H9 (cell line): ENCODE results near the gene WDR36. TPM values are rescaled to one million over a fixed set of nuclear protein-coding genes. Genes with fewer than 3 reads are reported as not detected.
A peak's percentile ranks its signal among the peaks of the same experiment; 100 is the strongest.

ENCODE experiments used
- DNase-seq: peaks from one replicate; pipeline ENCODE4 v3.0.0-alpha.2; 2017
- H2AFZ ChIP-seq: one replicate; pipeline ENCODE4 v1.6.1; 2013; ENCODE audit warnings: mild to moderate bottlenecking, low read length, control low read depth, moderate library complexity
- H2AK5ac ChIP-seq: 2 replicates; pipeline ENCODE4 v1.6.1; 2013; ENCODE audit warnings: low read length, control low read depth, mixed read lengths; ENCODE audit not compliant: insufficient read length
- H2BK120ac ChIP-seq: one replicate; pipeline ENCODE4 v1.6.1; 2013; ENCODE audit warnings: low read depth, mild to moderate bottlenecking, low read length, control low read depth, inconsistent platforms; ENCODE audit not compliant: poor library complexity, severe bottlenecking
- H2BK12ac ChIP-seq: 2 replicates; pipeline ENCODE4 v1.6.1; 2013; ENCODE audit warnings: low read length, control low read depth, mixed read lengths, low read depth; ENCODE audit not compliant: insufficient read length
- H2BK15ac ChIP-seq: 2 replicates; pipeline ENCODE4 v1.6.1; 2013; ENCODE audit warnings: low read depth, low read length, control low read depth
- H2BK20ac ChIP-seq: one replicate; pipeline ENCODE4 v1.6.1; 2013; ENCODE audit warnings: low read depth, mild to moderate bottlenecking, low read length, control low read depth, inconsistent platforms; ENCODE audit not compliant: poor library complexity, severe bottlenecking
- H2BK5ac ChIP-seq: 2 replicates; pipeline ENCODE4 v1.6.1; 2013; ENCODE audit warnings: low read length, control low read depth, mixed read lengths; ENCODE audit not compliant: insufficient read length
- H3K14ac ChIP-seq: 2 replicates; pipeline ENCODE4 v1.6.1; 2013; ENCODE audit warnings: low read length, control low read depth; ENCODE audit not compliant: insufficient read depth
- H3K18ac ChIP-seq: 2 replicates; pipeline ENCODE4 v1.6.1; 2013; ENCODE audit warnings: low read depth, mild to moderate bottlenecking, mixed read lengths, low read length, control low read depth; ENCODE audit not compliant: insufficient read length
- H3K23ac ChIP-seq: 2 replicates; pipeline ENCODE4 v1.6.1; 2013; ENCODE audit warnings: low read length, control low read depth, mixed read lengths, low read depth; ENCODE audit not compliant: insufficient read length
- H3K23me2 ChIP-seq: 2 replicates; pipeline ENCODE4 v1.6.1; 2013; ENCODE audit warnings: low read depth, mild to moderate bottlenecking, mixed read lengths, low read length, control low read depth; ENCODE audit not compliant: insufficient read length, poor library complexity, severe bottlenecking
- H3K27ac ChIP-seq: 2 replicates; pipeline ENCODE4 v1.5.1; 2013; ENCODE audit warnings: low read length, control low read depth, mixed read lengths, low read depth; ENCODE audit not compliant: insufficient read length
- H3K27me3 ChIP-seq: 2 replicates; pipeline ENCODE4 v1.6.1; 2013; ENCODE audit warnings: low read length, control low read depth, inconsistent platforms; ENCODE audit not compliant: insufficient read depth
- H3K4ac ChIP-seq: 2 replicates; pipeline ENCODE4 v1.6.1; 2013; ENCODE audit warnings: low read depth, mild to moderate bottlenecking, control low read depth, inconsistent platforms, low read length, moderate library complexity
- H3K4me1 ChIP-seq: 2 replicates; pipeline ENCODE4 v1.6.1; 2013; ENCODE audit warnings: low read length, control low read depth, inconsistent platforms; ENCODE audit not compliant: insufficient read depth
- H3K4me2 ChIP-seq: 2 replicates; pipeline ENCODE4 v1.6.1; 2013; ENCODE audit warnings: low read length, control low read depth, mixed read lengths; ENCODE audit not compliant: insufficient read length, insufficient read depth
- H3K56ac ChIP-seq: 2 replicates; pipeline ENCODE4 v1.6.1; 2013; ENCODE audit warnings: low read depth, mild to moderate bottlenecking, mixed read lengths, low read length, control low read depth; ENCODE audit not compliant: insufficient read length
- H3K79me1 ChIP-seq: 2 replicates; pipeline ENCODE4 v1.6.1; 2013; ENCODE audit warnings: low read depth, mild to moderate bottlenecking, moderate library complexity, low read length, control low read depth, inconsistent platforms; ENCODE audit not compliant: insufficient read depth, poor library complexity, severe bottlenecking
- H3K79me2 ChIP-seq: 2 replicates; pipeline ENCODE4 v1.6.1; 2013; ENCODE audit warnings: low read length, control low read depth, inconsistent platforms; ENCODE audit not compliant: insufficient read depth
- H3K9ac ChIP-seq: 2 replicates; pipeline ENCODE4 v1.6.1; 2013; ENCODE audit warnings: low read length, control low read depth, mixed read lengths; ENCODE audit not compliant: insufficient read length; ENCODE audit errors: extremely low read depth
- H3K9me3 ChIP-seq: one replicate; pipeline ENCODE4 v1.6.1; 2013; ENCODE audit warnings: low read depth, low read length, inconsistent platforms; ENCODE audit not compliant: control insufficient read depth
- H3T11ph ChIP-seq: one replicate; pipeline ENCODE4 v1.6.1; 2013; ENCODE audit warnings: mild to moderate bottlenecking, low read length, control low read depth, inconsistent platforms
- H4K20me1 ChIP-seq: one replicate; pipeline ENCODE4 v1.6.1; 2013; ENCODE audit not compliant: control insufficient read depth, insufficient read length, insufficient read depth
- H4K5ac ChIP-seq: 2 replicates; pipeline ENCODE4 v1.6.1; 2013; ENCODE audit warnings: low read depth, mild to moderate bottlenecking, mixed read lengths, low read length, control low read depth; ENCODE audit not compliant: insufficient read length
- H4K8ac ChIP-seq: replicated peaks from 2 replicates; pipeline ENCODE4 v1.6.1; 2013; ENCODE audit warnings: low read length, control low read depth, mixed read lengths, low read depth; ENCODE audit not compliant: insufficient read length
- H4K91ac ChIP-seq: 2 replicates; pipeline ENCODE4 v1.6.1; 2013; ENCODE audit warnings: low read depth, mild to moderate bottlenecking, moderate library complexity, mixed read lengths, low read length, control low read depth; ENCODE audit not compliant: insufficient read length
- H3K27ac Mint-ChIP-seq, 3 experiments: 2 replicates in 2 of 3; 3 replicates in 1 of 3; pipeline ENCODE4 v1.8.0; 2020 to 2021; ENCODE audit warnings: mixed read lengths in 3 of 3, mild to moderate bottlenecking in 1 of 3, moderate library complexity in 1 of 3
- H3K27me3 Mint-ChIP-seq: 2 replicates; pipeline ENCODE4 v1.8.0; 2021; ENCODE audit warnings: low read depth, mild to moderate bottlenecking, moderate library complexity, mixed read lengths
- H3K36me3 Mint-ChIP-seq, 3 experiments: 2 replicates in 2 of 3; 3 replicates in 1 of 3; pipeline ENCODE4 v1.8.0; 2020 to 2021; ENCODE audit warnings: low read depth in 3 of 3, mixed read lengths in 3 of 3; ENCODE audit not compliant: insufficient read depth in 1 of 3
- H3K4me1 Mint-ChIP-seq, 2 experiments: 2 replicates each; pipeline ENCODE4 v1.8.0; 2020; ENCODE audit warnings: mixed read lengths in 2 of 2
- H3K4me3 Mint-ChIP-seq, 2 experiments: 2 replicates in 1 of 2; 3 replicates in 1 of 2; pipeline ENCODE4 v1.8.0; 2020 to 2021; ENCODE audit warnings: mild to moderate bottlenecking in 2 of 2, mixed read lengths in 2 of 2, moderate library complexity in 1 of 2
- H3K9me3 Mint-ChIP-seq, 2 experiments: 2 replicates in 1 of 2; 3 replicates in 1 of 2; pipeline ENCODE4 v1.8.0; 2020; ENCODE audit warnings: mild to moderate bottlenecking in 2 of 2, mixed read lengths in 2 of 2, moderate library complexity in 1 of 2
- WGBS: extraction: QIAGEN DNeasy Blood & Tissue Kit; methylation state at CpG from one replicate; pipeline ENCODE4 v1.1.7; 2013; ENCODE audit warnings: missing lambda C conversion rate, low lambda C conversion rate, mixed read lengths; ENCODE audit not compliant: insufficient read length; ENCODE audit errors: extremely low coverage; 5-methylcytosine and 5-hydroxymethylcytosine counted together
- total RNA-seq: library from RNA; stranded (reverse); gene quantifications from 2 replicates; pipeline ENCODE4 v1.2.1, GENCODE V29; 2021
- TF ChIP-seq, protein P1 (sequence below): fragments of 200-600 bp; sonication (generic); conservative IDR thresholded peaks from 3 replicates; pipeline ENCODE4 v1.8.0; 2021; ENCODE audit warnings: antibody characterized with exemption, mild to moderate bottlenecking

WDR36 gene
- total RNA-seq, 1 experiment from 2014 or later, result 42.0 TPM

DNA sequence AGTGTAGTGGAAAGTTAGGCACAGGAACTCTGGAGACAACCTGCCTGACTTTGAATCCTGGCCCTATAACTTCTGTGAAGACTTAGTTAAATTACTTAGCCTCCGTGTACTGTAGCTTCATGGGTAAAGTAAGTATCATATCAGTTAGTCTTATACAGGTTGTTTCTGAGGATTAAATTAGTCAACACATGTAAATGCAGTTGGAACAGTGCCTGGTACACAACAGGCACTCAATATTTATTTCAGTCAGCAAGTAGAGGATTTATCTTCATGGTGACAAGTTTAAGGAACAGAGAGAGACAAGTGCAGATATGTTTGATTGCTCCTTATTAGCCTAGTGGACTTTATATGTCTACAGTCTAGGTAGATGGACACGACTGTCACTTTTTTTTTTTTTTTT is 17.9 kb upstream of the WDR36 start:
- Histone ChIP-seq H4K91ac (no peak overlapping the region), H3T11ph (no peak overlapping the region), H3K14ac (no peak overlapping the region), H2AFZ (no peak overlapping the region), H3K27me3 (peaks cover 31% of the 10 kb centered on the region; the same call in 1 of the 2 replicates), H2BK12ac (no peak overlapping the region), H3K18ac (no peak overlapping the region), H3K9ac (no peak overlapping the region), H4K8ac (no peak overlapping the region), H3K79me2 (no peaks in the 10 kb centered on the region), H3K4me2 (no peak overlapping the region), H3K56ac (no peak overlapping the region), H3K79me1 (no peaks in the 10 kb centered on the region), H3K27ac (no peak overlapping the region), H3K9me3 (no peaks in the 10 kb centered on the region), H3K4ac (no peak overlapping the region), H3K23me2 (peaks cover 15% of the 10 kb centered on the region), H4K5ac (no peak overlapping the region), H2AK5ac (no peak overlapping the region), H2BK20ac (no peak overlapping the region), H2BK120ac (no peak overlapping the region), H4K20me1 (no peaks in the 10 kb centered on the region), H2BK15ac (no peak overlapping the region), H3K23ac (no peak overlapping the region), H2BK5ac (no peak overlapping the region), H3K4me1 (no peaks in the 10 kb centered on the region; the same call in 1 of the 2 replicates)
- H3K27me3 Mint-ChIP-seq, result peaks cover 59% of the 10 kb centered on the region
- H3K9me3 Mint-ChIP-seq, result no peaks in the 10 kb centered on the region
- peaks cover 18 to 21% of the 10 kb centered on the region in 2 experiments for H3K4me1 Mint-ChIP-seq
- no CpG with 5 or more reads among the region's 2 CpGs for WGBS
- peak overlapping the region; percentile 89 to 94 for H3K4me3 Mint-ChIP-seq
- no peak overlapping the region for H3K27ac Mint-ChIP-seq
- TF ChIP-seq, protein P1, sequence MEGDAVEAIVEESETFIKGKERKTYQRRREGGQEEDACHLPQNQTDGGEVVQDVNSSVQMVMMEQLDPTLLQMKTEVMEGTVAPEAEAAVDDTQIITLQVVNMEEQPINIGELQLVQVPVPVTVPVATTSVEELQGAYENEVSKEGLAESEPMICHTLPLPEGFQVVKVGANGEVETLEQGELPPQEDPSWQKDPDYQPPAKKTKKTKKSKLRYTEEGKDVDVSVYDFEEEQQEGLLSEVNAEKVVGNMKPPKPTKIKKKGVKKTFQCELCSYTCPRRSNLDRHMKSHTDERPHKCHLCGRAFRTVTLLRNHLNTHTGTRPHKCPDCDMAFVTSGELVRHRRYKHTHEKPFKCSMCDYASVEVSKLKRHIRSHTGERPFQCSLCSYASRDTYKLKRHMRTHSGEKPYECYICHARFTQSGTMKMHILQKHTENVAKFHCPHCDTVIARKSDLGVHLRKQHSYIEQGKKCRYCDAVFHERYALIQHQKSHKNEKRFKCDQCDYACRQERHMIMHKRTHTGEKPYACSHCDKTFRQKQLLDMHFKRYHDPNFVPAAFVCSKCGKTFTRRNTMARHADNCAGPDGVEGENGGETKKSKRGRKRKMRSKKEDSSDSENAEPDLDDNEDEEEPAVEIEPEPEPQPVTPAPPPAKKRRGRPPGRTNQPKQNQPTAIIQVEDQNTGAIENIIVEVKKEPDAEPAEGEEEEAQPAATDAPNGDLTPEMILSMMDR, result no peak
- H3K36me3 Mint-ChIP-seq, result no peaks in the 10 kb centered on the region
- DNase-seq, result no peak
